Measurements from ENCODE around the gene PIM1. TPM values are rescaled to one million over a fixed set of nuclear protein-coding genes. Genes with fewer than 3 reads are reported as not detected.

The PIM1 gene
- total and polyA plus RNA-seq, 9 of the 15 experiments (the other 6 are each of a cell fraction or from before 2014, with no cell fraction given): 19.0 to 789 (median 212) TPM

GRCh38 chr6:37177077-37177934, 7.4 kb downstream of the PIM1 start (continued):
- TF ChIP-seq CTCF (IDR thresholded peaks at IDR 0.05 in 2 of 3, conservative IDR thresholded peaks at IDR 0.05 in 1 of 3; ENCODE audit: insufficient read depth in 2 of 3, low read depth in 1 of 3, low read length in 3 of 3) (peak; percentile 43 to 61 (median 53); a peak in 5 of 6 replicates), ZC3H11A (IDR thresholded peaks at IDR 0.05; ENCODE audit: low read depth, low read length) (no peak), HNRNPL (IDR thresholded peaks at IDR 0.05; ENCODE audit: low read depth, low read length) (no peak), ZBTB43 (CRISPR knock-in tag; IDR thresholded peaks at IDR 0.05) (no peak), KLF13 (tag; IDR thresholded peaks at IDR 0.05; ENCODE audit: borderline replicate concordance, low read depth) (no peak), ZNF217 (CRISPR knock-in tag; IDR thresholded peaks at IDR 0.05) (no peak), REST (IDR thresholded peaks at IDR 0.05; ENCODE audit: borderline replicate concordance) (peak; percentile 63), REST (CRISPR knock-in tag; IDR thresholded peaks at IDR 0.05; ENCODE audit: low read depth) (no peak), ZFP91 (CRISPR knock-in tag; IDR thresholded peaks at IDR 0.05) (no peak), GMEB1 (CRISPR knock-in tag; IDR thresholded peaks at IDR 0.05) (no peak; the same call in 1 of the 2 replicates), RBM15 (IDR thresholded peaks at IDR 0.05; ENCODE audit: insufficient read depth, low read length) (no peak)
